Uterus (tissue), 4 donors: ENCODE measurements around the gene ZIM2. TPM values are rescaled to one million over a fixed set of nuclear protein-coding genes. Genes with fewer than 3 reads are reported as not detected.
A peak's percentile ranks its signal among the peaks of the same experiment; 100 is the strongest.

Experiments
- DNase-seq, 2 donors: peaks; one replicate each; pipeline ENCODE4 v3.0.0-alpha.2; 2019 to 2020
- H3K27ac ChIP-seq, 2 donors: fragments of 200-600 bp; sonication (generic); 1 replicate in 1 of 2; 2 replicates in 1 of 2; pipeline ENCODE4 v1.5.1; 2016 to 2018
- H3K27me3 ChIP-seq, 2 donors: fragments of 200-600 bp; sonication (generic); one replicate each; pipeline ENCODE4 v1.5.1; 2018 to 2019; ENCODE audit warnings: control low read depth in 1 of 2
- H3K36me3 ChIP-seq, 2 donors: fragments of 200-600 bp; sonication (generic); one replicate each; pipeline ENCODE4 v1.5.1; 2019; ENCODE audit warnings: control low read depth in 1 of 2
- H3K4me1 ChIP-seq, 2 donors: fragments of 200-600 bp; sonication (generic); one replicate each; pipeline ENCODE4 v1.5.1; 2018 to 2019; ENCODE audit warnings: control low read depth in 1 of 2
- H3K4me3 ChIP-seq, 2 donors: fragments of 200-600 bp; sonication (generic); 1 replicate in 1 of 2; 2 replicates in 1 of 2; pipeline ENCODE4 v1.5.1; 2018 to 2019; ENCODE audit warnings: mild to moderate bottlenecking in 1 of 2
- H3K9me3 ChIP-seq, 2 donors: fragments of 200-600 bp; sonication (generic); one replicate each; pipeline ENCODE4 v1.5.1; 2019; ENCODE audit warnings: control low read depth in 1 of 2
- POLR2A ChIP-seq, 2 donors: fragments of 450-650 bp; IDR thresholded peaks; one replicate each; pipeline ENCODE4 v1.6.1; 2016; ENCODE audit warnings: antibody characterized with exemption in 2 of 2, mild to moderate bottlenecking in 1 of 2, moderate library complexity in 1 of 2
- intact Hi-C: fragments of 100-400 bp; cut with DNase I; formaldehyde crosslinking; loops from one replicate; pipeline ENCODE4 v1.15.1; 2023; ENCODE audit warnings: low total_unique reads
- total RNA-seq, 4 donors: library from RNA; depleted of rRNA in 3 of 4; stranded (reverse); fragments of >200 nt in 3 of 4; gene quantifications; one replicate each; pipeline versions ENCODE4 v1.1.0 to v1.2.4, GENCODE V29; 2014 to 2023
- TF ChIP-seq, protein P1 (sequence below), 4 experiments: fragments of 200-600 bp in 2 of 4; fragments of 450-650 bp in 2 of 4; sonication (generic) in 2 of 4; IDR thresholded peaks; one replicate each; pipeline ENCODE4 v1.5.1; 2016 to 2019; ENCODE audit warnings: antibody characterized with exemption in 4 of 4, mild to moderate bottlenecking in 2 of 4, moderate library complexity in 1 of 4
- donor health status: DM: yes; HTN: yes; CAD: no.

Gene ZIM2
- total RNA-seq, 4 donors from 2014 or later = 4.9 to 6.0 TPM; not detected in 2

DNA sequence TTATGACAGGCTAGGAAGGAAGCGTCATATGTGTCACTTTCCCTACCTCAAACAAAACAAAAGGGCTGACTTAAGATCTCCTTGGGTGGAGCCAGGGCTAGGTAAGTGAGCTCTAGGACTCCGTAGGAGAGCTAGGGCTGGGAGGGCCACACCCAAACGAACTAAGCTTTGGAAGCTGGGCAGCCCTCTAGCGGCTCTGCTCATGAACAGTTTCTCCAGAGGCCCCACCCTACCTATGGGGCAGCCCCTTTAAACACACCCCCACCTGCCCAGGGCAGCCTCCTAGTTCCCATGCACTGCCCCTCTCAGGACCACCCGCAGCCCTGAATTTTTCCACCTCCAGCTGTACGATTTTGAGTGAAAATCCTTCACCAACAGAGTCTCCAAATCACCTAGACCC, 3.5 kb downstream of the ZIM2 start:
- H3K4me1 ChIP-seq = no peaks in the 10 kb centered on the region
- H3K27ac ChIP-seq = no peak overlapping the region
- no peaks in the 10 kb centered on the region for H3K27me3 ChIP-seq
- H3K4me3 ChIP-seq = peak overlapping the region in 1 of 2 donors; percentile 48
- intact Hi-C loops = no loop called here
- no peaks in the 10 kb centered on the region for H3K36me3 ChIP-seq
- TF ChIP-seq POLR2A (IDR thresholded peaks at IDR 0.05) = no peak
- no peaks in the 10 kb centered on the region for H3K9me3 ChIP-seq
- peak in 1 of 2 donors; percentile 20 for DNase-seq

DNA sequence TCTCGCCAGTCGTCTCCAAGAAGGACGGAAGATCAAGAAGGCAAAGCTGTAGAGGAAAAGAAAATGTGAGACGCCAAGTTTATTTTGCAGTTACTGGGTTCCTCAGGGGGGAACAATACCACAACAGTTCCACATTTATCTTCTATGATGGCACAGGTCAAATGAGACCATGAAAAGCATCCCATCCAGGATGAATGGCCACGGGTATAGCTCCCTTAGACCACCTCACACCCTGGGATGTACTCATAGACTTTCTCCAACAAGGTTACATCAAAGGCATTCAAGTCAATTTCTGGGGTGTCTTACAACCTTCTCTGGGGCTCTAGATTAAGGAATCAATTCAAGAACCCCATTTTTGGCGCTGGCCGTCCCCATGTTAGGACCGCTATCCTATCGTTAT, 4.5 kb downstream of the ZIM2 start:
- TF ChIP-seq, protein P1, sequence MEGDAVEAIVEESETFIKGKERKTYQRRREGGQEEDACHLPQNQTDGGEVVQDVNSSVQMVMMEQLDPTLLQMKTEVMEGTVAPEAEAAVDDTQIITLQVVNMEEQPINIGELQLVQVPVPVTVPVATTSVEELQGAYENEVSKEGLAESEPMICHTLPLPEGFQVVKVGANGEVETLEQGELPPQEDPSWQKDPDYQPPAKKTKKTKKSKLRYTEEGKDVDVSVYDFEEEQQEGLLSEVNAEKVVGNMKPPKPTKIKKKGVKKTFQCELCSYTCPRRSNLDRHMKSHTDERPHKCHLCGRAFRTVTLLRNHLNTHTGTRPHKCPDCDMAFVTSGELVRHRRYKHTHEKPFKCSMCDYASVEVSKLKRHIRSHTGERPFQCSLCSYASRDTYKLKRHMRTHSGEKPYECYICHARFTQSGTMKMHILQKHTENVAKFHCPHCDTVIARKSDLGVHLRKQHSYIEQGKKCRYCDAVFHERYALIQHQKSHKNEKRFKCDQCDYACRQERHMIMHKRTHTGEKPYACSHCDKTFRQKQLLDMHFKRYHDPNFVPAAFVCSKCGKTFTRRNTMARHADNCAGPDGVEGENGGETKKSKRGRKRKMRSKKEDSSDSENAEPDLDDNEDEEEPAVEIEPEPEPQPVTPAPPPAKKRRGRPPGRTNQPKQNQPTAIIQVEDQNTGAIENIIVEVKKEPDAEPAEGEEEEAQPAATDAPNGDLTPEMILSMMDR (IDR thresholded peaks at IDR 0.05) = no peak
- TF ChIP-seq POLR2A (IDR thresholded peaks at IDR 0.05) = no peak
- Histone ChIP-seq H3K9me3 (no peaks in the 10 kb centered on the region), H3K4me3 (no peak overlapping the region), H3K27me3 (no peaks in the 10 kb centered on the region), H3K36me3 (no peaks in the 10 kb centered on the region), H3K27ac (no peak overlapping the region), H3K4me1 (peaks cover 0 to 6% of the 10 kb centered on the region in 2 donors)
- DNase-seq = no peak
- intact Hi-C loops = no loop called here

DNA sequence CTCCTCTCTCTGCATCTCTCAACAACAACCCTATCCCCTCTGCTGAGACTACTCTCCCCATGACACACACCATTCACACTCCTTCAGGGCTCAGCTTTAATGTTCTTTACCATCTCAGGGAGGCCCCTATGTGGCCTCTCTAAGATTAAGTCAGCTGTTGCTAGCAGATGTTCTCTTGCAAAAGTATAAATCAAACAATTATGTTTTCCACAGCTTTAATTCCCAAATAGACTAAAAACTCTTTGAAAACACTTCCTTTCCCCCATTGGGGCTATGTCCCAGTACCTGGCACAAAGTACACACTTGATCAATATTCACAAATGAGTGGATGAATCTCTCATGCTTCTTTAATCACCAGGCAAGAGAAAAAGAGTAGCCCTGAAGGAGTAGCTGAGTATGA, 5.1 kb downstream of the ZIM2 start:
- no peak overlapping the region for H3K27ac ChIP-seq
- H3K4me1 ChIP-seq = peaks cover 0 to 6% of the 10 kb centered on the region in 2 donors
- no peaks in the 10 kb centered on the region for H3K27me3 ChIP-seq
- no peak for DNase-seq
- TF ChIP-seq, protein P1 (IDR thresholded peaks at IDR 0.05) = no peak
- TF ChIP-seq POLR2A (IDR thresholded peaks at IDR 0.05) = no peak
- H3K9me3 ChIP-seq = no peaks in the 10 kb centered on the region
- intact Hi-C loops = no loop called here
- no peak overlapping the region for H3K4me3 ChIP-seq
- H3K36me3 ChIP-seq = no peaks in the 10 kb centered on the region

DNA sequence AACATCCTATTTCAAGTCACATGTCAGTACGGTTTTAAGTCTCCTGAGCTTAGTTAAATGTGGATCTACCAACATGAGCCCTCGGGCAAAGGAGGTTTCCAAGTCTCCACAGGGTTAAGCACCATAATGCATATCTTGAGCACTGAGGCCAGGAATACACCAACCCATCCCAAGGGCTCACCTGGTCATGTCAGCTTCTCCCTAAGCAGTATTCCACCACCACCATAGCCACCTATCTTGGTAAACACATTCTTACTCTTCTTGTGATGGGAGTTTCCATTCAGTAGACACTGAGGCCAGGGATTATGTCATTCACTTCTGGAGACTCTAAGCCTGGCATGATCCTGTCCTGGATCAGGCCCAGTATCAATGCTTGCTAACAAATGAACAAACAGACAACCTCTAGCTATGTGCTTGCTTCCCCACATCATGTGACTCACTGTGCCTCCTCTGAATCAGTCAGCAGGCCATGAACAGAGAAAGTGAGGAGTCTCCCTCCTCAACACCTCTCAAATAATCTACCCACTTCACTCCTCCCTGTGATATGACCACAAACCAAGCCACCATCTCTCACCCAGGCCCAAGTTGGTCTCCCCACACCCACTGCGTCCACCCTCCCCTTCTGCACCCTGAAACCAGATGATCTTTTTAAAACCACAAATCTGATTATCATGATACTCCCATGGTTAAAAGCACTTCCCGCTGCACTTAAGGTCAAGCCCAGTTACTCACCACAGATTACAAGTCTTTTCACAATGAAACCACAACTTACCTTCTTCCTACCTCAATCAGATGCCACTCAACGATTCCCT, 5.8 kb downstream of the ZIM2 start:
- no peaks in the 10 kb centered on the region for H3K9me3 ChIP-seq
- intact Hi-C loops = no loop called here
- DNase-seq = no peak
- no peak for TF ChIP-seq POLR2A (IDR thresholded peaks at IDR 0.05)
- TF ChIP-seq, protein P1 (IDR thresholded peaks at IDR 0.05) = no peak
- peaks cover 0 to 6% of the 10 kb centered on the region in 2 donors for H3K4me1 ChIP-seq
- no peak overlapping the region for H3K27ac ChIP-seq
- no peaks in the 10 kb centered on the region for H3K27me3 ChIP-seq
- H3K36me3 ChIP-seq = no peaks in the 10 kb centered on the region
- H3K4me3 ChIP-seq = no peak overlapping the region

DNA sequence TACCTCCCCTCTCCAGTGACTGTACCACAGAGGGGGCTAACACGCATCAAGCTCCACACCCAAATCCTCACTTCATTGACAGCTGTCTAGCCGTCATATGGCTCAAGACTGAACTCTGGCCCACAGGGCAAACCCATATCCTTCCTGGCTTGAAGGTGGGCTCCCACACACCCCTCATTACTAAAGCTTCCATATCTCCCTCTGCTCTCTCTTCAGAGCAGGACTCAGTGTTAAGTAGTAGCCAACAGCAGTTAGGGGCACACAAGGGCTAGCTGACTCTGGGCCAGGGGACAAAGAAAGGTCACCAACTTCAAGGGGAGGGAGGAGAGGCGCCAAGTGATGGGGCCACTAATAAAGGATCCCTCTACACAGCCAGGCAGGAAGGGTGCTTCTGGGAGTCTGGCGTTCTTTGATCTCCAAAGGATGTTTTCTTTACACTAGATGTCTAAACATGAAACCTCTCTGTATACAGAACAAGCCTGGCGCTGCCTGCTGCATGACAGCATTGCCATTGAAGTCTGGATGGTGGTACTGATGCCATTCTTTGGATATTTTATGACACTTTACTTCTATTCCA, 8.1 kb downstream of the ZIM2 start:
- H3K9me3 ChIP-seq = no peaks in the 10 kb centered on the region
- H3K27me3 ChIP-seq = no peaks in the 10 kb centered on the region
- TF ChIP-seq POLR2A (IDR thresholded peaks at IDR 0.05) = no peak
- TF ChIP-seq, protein P1 (IDR thresholded peaks at IDR 0.05) = no peak
- H3K27ac ChIP-seq = no peak overlapping the region
- no peaks in the 10 kb centered on the region for H3K36me3 ChIP-seq
- no peak overlapping the region for H3K4me3 ChIP-seq
- no peak for DNase-seq
- peaks cover 0 to 6% of the 10 kb centered on the region in 2 donors for H3K4me1 ChIP-seq
- intact Hi-C loops = no loop called here
